Measurements from ENCODE around the gene CYFIP1. TPM values are rescaled to one million over a fixed set of nuclear protein-coding genes. Genes with fewer than 3 reads are reported as not detected.

The CYFIP1 gene
- total and polyA plus RNA-seq, 5 donors = 12.2 to 42.5 (median 35.3) TPM

DNA sequence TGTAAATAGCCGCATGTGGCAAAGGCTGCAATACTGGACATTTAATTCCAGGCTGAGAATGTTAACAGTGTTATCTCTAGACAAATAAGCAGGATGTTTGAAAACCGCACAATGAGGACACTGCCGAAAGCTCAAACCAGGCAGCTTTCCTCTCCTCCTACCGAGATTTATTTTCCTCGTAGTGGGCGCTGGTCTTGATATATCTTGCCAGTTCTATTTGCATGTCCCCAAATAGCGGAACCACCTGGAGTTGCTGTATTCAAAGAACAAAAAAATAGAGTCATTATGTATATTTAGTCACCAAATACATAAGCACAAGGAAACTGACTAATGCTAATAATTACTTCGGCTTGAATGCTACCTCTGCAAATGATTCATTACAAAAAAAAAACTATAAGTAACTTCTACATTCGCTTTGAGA lies 46.5 kb downstream of the CYFIP1 start:
- Histone ChIP-seq H3K4me3 (ENCODE audit: low read length) (no peak overlapping the region), H3K9me3 (ENCODE audit: control insufficient read depth, low read length) (no peaks in the 10 kb centered on the region), H3K27me3 (ENCODE audit: control insufficient read depth, insufficient read depth) (no peaks in the 10 kb centered on the region), H3K4me1 (ENCODE audit: control insufficient read depth, insufficient read depth, low read length) (no peaks in the 10 kb centered on the region), H3K27ac (ENCODE audit: low read length) (no peak overlapping the region)
- ATAC-seq = no peak
- no peak for DNase-seq
- intact Hi-C loops (cut with DNase I) = loop anchor here in 1 of 4 donors (10.0 kb wide), 1 partner anchor 61 kb away; no protein-coding TSS in a partner anchor
- WGBS = 85% methylated on average over 9 of the region's 9 CpGs

DNA sequence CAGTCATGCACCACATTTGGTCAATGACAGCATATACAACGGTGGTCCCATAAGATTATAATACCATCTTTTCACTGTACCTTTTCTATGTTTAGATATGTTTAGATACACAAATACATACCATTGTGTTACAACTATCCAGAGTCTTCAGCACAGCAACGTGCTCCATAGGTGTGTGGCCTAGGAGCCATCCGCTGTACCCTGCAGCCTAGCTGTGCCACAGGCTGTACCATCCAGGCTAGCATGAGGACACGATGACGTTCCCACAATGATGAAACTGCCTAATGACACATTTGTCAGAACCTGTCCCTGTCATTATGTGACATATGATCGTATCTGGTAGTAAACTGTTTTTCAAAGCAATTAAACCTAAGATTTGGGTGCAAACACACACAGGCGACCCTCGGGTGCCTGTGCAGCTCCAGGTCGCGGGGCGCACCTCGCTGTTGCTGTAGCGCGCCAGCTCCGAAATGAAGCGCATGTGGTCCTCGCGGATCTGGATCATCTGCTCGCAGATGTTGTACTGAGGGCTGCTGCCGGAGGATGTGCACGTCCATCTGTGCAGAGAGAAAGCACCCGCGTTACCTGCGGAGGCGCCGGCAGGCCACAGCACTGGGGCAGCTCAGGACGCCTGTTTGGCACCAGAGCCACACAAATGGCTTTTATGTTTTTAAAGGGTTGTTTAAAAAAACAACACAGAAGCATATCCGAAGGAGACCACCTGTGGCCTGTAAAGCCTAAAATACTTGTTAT lies 48.2 kb downstream of the CYFIP1 start:
- no peak for DNase-seq
- no peak overlapping the region for H3K4me3 ChIP-seq (ENCODE audit: low read length)
- H3K4me1 ChIP-seq (ENCODE audit: control insufficient read depth, insufficient read depth, low read length) = no peaks in the 10 kb centered on the region
- WGBS = 91% methylated on average over 28 of the region's 28 CpGs
- no peak for ATAC-seq
- H3K9me3 ChIP-seq (ENCODE audit: control insufficient read depth, low read length) = no peaks in the 10 kb centered on the region
- H3K27ac ChIP-seq (ENCODE audit: low read length) = no peak overlapping the region
- no peaks in the 10 kb centered on the region for H3K27me3 ChIP-seq (ENCODE audit: control insufficient read depth, insufficient read depth)
- intact Hi-C loops (cut with DNase I) = loop anchor here in 1 of 4 donors (10.0 kb wide), 1 partner anchor 63 kb away; no protein-coding TSS in a partner anchor

DNA sequence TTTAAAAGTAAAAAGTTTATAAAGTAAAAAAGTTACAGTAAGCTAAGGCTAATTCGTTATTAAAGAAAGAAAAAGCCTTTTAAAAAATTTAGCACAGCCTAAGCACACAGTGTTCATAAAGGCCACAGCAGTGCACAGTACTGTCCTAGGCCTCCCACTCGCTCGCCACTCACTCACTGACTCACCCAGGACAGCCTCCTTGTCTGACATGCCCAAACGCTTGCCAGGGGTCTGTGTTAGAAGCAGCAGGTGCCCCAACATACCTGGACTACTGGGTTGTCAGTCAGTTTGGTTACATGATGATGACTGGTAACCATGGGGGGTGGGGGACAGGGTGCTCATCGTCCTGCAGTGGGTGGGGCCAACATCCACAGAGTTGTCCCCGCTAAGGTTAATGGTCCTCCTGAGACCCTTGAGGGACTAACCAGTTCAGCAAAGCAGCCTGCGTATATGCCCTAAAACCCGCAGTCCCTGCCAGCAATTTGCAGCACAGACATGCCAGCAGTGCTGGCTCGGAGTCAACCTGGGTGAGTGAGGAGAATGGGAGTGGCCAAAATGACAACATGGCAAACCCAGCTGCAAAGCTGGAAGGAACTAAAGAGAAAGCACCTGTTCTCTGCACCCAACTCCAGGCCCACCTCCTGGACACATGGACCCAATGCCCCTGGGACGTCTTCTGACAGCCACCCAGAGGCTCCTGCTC lies 49.2 kb downstream of the CYFIP1 start:
- H3K27me3 ChIP-seq (ENCODE audit: control insufficient read depth, insufficient read depth) = no peaks in the 10 kb centered on the region
- intact Hi-C loops (cut with DNase I) = loop anchor here in 1 of 4 donors (10.0 kb wide), 1 partner anchor 64 kb away; no protein-coding TSS in a partner anchor
- DNase-seq = peak in 1 of 3 donors; percentile 43
- H3K9me3 ChIP-seq (ENCODE audit: control insufficient read depth, low read length) = no peaks in the 10 kb centered on the region
- H3K4me3 ChIP-seq (ENCODE audit: low read length) = no peak overlapping the region
- no peaks in the 10 kb centered on the region for H3K4me1 ChIP-seq (ENCODE audit: control insufficient read depth, insufficient read depth, low read length)
- WGBS = 65% methylated on average over 10 of the region's 10 CpGs
- peak; percentile 56 to 72 for ATAC-seq
- no peak overlapping the region for H3K27ac ChIP-seq (ENCODE audit: low read length)

DNA sequence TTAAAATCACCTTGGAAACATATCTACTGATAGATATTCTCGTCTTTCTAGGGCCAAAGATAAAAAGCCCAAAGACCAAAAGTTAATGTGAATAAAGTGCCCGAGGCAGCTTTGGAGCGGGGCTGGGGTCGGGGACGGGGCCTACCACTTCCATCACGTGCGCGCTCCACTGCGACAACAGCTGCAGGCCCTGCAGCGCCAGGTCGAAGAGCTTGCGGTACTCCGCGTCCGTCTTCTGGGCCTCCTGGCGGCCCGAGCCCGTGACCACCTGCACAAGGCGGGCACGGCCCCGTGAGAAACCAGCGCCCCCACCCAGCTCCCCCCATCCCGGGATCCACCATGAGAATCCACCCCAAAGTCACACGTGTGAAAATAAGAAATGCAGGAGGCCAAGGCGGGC lies 52.4 kb downstream of the CYFIP1 start:
- Histone ChIP-seq H3K27ac (ENCODE audit: low read length) (no peak overlapping the region), H3K4me1 (ENCODE audit: control insufficient read depth, insufficient read depth, low read length) (no peaks in the 10 kb centered on the region), H3K4me3 (ENCODE audit: low read length) (no peak overlapping the region), H3K27me3 (ENCODE audit: control insufficient read depth, insufficient read depth) (no peaks in the 10 kb centered on the region), H3K9me3 (ENCODE audit: control insufficient read depth, low read length) (no peaks in the 10 kb centered on the region)
- DNase-seq (no peak), ATAC-seq (no peak)
- 93% methylated on average over 25 of the region's 25 CpGs for WGBS
- intact Hi-C loops (cut with DNase I) = no loop called here

DNA sequence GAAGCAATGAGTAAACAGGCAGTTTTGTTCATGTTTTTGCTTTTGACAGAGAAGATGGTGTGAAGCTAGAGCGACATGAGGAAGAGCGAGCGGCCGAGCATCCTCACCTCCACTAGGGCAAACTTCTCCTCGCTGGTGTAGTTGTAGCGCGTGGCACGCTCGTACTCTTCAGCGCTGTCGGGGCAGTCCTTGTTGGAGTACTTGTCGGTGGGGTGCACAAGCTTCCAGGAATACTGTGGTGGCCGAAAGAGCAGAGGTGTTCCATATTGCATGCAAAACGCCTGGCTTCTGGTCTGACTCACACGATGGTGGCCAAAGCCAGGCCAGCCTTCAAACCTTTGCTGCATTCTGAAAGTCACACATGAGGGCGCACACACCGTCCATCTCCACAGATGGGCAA lies 54.3 kb downstream of the CYFIP1 start:
- Histone ChIP-seq H3K27ac (ENCODE audit: low read length) (no peak overlapping the region), H3K4me3 (ENCODE audit: low read length) (no peak overlapping the region), H3K27me3 (ENCODE audit: control insufficient read depth, insufficient read depth) (no peaks in the 10 kb centered on the region), H3K4me1 (ENCODE audit: control insufficient read depth, insufficient read depth, low read length) (no peaks in the 10 kb centered on the region), H3K9me3 (ENCODE audit: control insufficient read depth, low read length) (no peaks in the 10 kb centered on the region)
- WGBS = 92% methylated on average over 17 of the region's 17 CpGs
- ATAC-seq (no peak), DNase-seq (no peak)
- intact Hi-C loops (cut with DNase I) = no loop called here

DNA sequence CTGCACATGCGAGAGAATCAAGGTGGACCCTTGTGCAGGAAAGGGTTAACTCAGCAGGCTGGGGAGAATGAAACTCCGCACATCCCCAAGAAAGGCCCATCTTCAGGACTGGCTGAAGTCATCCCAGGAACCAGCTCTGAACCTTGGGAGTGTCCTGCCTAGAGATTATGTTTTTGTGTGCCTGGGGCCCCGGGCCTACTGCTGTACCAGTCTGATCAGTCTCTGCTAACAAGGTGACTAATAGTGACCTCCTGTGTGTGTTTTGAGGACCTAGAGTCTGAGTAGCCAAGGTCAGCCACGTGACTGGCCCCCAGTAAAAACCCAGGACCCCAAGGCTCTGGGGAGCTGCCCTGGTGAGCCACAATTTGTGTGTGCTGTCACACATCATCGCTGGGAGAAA lies 58.2 kb downstream of the CYFIP1 start:
- Histone ChIP-seq H3K4me1 (ENCODE audit: control insufficient read depth, insufficient read depth, low read length) (no peaks in the 10 kb centered on the region), H3K27ac (ENCODE audit: low read length) (no peak overlapping the region), H3K9me3 (ENCODE audit: control insufficient read depth, low read length) (no peaks in the 10 kb centered on the region), H3K4me3 (ENCODE audit: low read length) (no peak overlapping the region), H3K27me3 (ENCODE audit: control insufficient read depth, insufficient read depth) (no peaks in the 10 kb centered on the region)
- ATAC-seq (no peak), DNase-seq (no peak)
- WGBS = 94% methylated on average over 5 of the region's 5 CpGs
- intact Hi-C loops (cut with DNase I) = no loop called here

DNA sequence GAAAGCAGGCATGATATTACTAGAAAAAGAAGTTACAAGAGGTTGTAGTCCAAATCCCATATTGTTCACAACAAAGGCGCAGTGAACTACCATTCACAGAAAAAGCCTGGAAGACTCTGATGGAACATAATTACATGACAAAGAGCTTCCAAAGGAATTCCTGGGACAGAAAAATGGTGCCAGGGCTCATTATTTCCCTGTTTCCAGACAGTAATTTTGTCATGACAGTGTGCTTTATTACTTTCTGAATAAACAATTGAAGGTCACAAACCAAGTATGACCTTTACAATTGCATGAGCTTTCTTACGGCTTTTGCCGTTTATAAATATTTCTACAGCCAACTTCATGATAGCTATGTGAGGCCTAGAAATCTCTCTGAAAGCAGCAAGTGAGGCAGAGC lies 61.0 kb downstream of the CYFIP1 start:
- H3K9me3 ChIP-seq (ENCODE audit: control insufficient read depth, low read length) = no peaks in the 10 kb centered on the region
- H3K27me3 ChIP-seq (ENCODE audit: control insufficient read depth, insufficient read depth) = no peaks in the 10 kb centered on the region
- H3K4me3 ChIP-seq (ENCODE audit: low read length) = no peak overlapping the region
- no peaks in the 10 kb centered on the region for H3K4me1 ChIP-seq (ENCODE audit: control insufficient read depth, insufficient read depth, low read length)
- H3K27ac ChIP-seq (ENCODE audit: low read length) = no peak overlapping the region
- intact Hi-C loops (cut with DNase I) = no loop called here
- ATAC-seq (no peak), DNase-seq (no peak)
- 58% methylated on average over 3 of the region's 3 CpGs for WGBS

DNA sequence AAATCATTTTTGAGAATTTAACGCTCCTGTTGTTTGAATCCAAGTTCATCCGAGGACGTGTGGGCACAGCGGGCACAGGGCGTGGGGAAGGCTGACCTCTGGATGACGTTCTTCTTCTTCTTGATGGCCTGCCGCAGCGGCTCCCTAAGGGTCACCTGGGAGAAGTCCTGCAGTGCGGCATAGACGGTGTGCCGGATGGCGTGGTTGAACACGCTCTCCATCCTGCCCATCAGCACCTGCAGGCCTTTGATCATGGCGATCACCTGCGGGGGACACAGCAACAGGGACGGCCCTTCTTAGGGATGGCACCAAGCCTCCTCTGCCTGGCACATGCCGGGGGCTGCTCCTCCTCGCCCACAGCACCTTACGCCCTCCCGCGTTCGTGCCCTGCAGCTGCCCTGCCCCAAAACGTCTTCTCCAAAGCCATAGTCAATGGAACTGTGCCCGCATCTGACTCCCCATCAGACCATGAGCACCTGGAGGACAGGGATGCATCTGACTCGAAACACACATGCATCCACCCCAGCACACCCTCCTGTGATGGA lies 61.5 kb downstream of the CYFIP1 start:
- Histone ChIP-seq H3K9me3 (ENCODE audit: control insufficient read depth, low read length) (no peaks in the 10 kb centered on the region), H3K27me3 (ENCODE audit: control insufficient read depth, insufficient read depth) (no peaks in the 10 kb centered on the region), H3K4me1 (ENCODE audit: control insufficient read depth, insufficient read depth, low read length) (no peaks in the 10 kb centered on the region), H3K27ac (ENCODE audit: low read length) (no peak overlapping the region), H3K4me3 (ENCODE audit: low read length) (no peak overlapping the region)
- DNase-seq (no peak), ATAC-seq (peak in 1 of 2 donors; percentile 22)
- intact Hi-C loops (cut with DNase I) = no loop called here
- WGBS = 96% methylated on average over 25 of the region's 25 CpGs

DNA sequence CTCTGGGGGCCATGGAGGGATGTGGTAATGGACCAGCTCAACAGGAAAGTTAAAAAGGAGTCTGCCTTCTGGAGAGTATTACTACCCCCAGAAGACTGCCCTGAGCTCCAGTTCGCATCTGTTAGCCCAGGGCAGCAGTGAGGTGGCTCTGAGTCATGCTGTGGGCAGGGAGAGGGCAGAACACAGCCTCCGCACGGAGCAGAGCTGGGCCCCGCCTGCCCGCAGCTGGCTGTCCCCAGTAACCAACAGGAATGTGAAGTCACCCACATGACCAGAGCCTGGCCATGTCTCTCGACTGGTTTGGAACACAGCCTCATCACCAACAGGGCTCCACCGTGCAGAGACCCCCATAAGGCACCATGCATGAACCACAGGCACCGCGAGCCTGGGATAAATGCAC lies 62.1 kb downstream of the CYFIP1 start:
- no peaks in the 10 kb centered on the region for H3K4me1 ChIP-seq (ENCODE audit: control insufficient read depth, insufficient read depth, low read length)
- H3K27ac ChIP-seq (ENCODE audit: low read length) = no peak overlapping the region
- DNase-seq (no peak), ATAC-seq (no peak)
- H3K4me3 ChIP-seq (ENCODE audit: low read length) = no peak overlapping the region
- H3K9me3 ChIP-seq (ENCODE audit: control insufficient read depth, low read length) = no peaks in the 10 kb centered on the region
- H3K27me3 ChIP-seq (ENCODE audit: control insufficient read depth, insufficient read depth) = no peaks in the 10 kb centered on the region
- intact Hi-C loops (cut with DNase I) = no loop called here
- WGBS = 96% methylated on average over 9 of the region's 9 CpGs

DNA sequence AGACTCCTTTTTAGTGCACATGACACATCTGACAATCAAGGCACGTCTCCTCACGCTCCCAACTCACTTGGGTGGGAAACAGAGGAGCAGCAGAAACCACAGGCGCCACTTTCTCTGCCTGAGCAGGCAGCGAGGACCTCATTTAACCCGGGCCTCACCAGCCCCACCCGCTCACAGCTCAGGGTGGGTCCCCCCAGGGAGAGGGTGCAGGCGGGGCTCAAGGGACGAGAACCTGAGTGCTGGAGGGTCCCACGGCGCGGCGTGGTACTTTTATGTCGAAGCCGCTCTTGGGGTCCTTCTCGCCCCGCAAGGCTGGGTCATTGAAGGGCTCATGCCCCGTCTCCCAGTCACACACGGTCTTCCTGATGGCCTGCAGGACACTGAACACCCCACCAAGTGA lies 62.6 kb downstream of the CYFIP1 start:
- no peaks in the 10 kb centered on the region for H3K9me3 ChIP-seq (ENCODE audit: control insufficient read depth, low read length)
- H3K4me3 ChIP-seq (ENCODE audit: low read length) = no peak overlapping the region
- WGBS = 95% methylated on average over 18 of the region's 18 CpGs
- no peaks in the 10 kb centered on the region for H3K27me3 ChIP-seq (ENCODE audit: control insufficient read depth, insufficient read depth)
- no peak for ATAC-seq
- no peak overlapping the region for H3K27ac ChIP-seq (ENCODE audit: low read length)
- H3K4me1 ChIP-seq (ENCODE audit: control insufficient read depth, insufficient read depth, low read length) = no peaks in the 10 kb centered on the region
- intact Hi-C loops (cut with DNase I) = no loop called here
- no peak for DNase-seq

DNA sequence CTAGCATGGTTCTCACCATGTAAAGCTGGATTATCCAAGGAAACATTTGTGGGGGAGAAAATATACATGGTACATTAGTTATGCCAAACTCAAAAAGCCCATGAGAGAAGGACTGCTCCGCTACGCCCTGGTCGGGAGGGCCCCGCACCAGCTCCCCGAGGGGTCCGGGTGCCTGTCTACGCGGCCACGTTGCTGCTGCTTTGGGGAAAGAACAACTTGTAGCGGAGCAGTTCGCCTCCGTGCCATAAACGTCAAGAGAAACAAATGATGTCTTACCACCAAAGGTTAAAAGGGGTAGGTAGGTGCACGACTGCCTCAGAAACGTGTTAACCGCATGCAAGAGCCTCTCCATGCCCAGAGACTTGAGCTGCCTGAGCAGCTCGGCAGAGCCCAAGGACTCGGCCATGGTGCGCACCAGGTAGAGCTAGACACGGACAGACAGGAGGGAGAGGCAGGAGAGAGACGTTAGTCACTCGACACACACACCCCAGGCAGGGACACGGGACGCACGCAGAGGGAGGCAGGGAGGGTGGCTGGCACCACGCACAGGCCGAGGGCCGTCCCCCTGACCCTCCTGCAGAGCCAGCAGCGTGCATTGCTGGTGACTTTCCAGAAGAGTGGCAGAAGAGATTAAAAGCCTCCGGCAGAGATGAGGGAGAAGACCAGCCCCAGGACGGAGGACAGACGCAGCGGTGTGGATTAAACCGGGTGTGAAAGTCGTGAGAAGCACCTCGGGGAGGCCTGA lies 63.4 kb downstream of the CYFIP1 start:
- 95% methylated on average over 36 of the region's 36 CpGs for WGBS
- H3K9me3 ChIP-seq (ENCODE audit: control insufficient read depth, low read length) = no peaks in the 10 kb centered on the region
- H3K4me1 ChIP-seq (ENCODE audit: control insufficient read depth, insufficient read depth, low read length) = no peaks in the 10 kb centered on the region
- H3K4me3 ChIP-seq (ENCODE audit: low read length) = no peak overlapping the region
- no peaks in the 10 kb centered on the region for H3K27me3 ChIP-seq (ENCODE audit: control insufficient read depth, insufficient read depth)
- H3K27ac ChIP-seq (ENCODE audit: low read length) = no peak overlapping the region
- intact Hi-C loops (cut with DNase I) = no loop called here
- ATAC-seq = peak in 1 of 2 donors; percentile 19
- DNase-seq = no peak
